GM21737 (cell line): ENCODE results near the gene KCNQ5.

Experiments
- ATAC-seq: cut with Tn5 transposase; IDR thresholded peaks from one replicate; pipeline ENCODE4 v1.9.1; 2021; ENCODE audit warnings: mild to moderate bottlenecking, moderate library complexity; ENCODE audit not compliant: unreplicated experiment

The KCNQ5 gene

GRCh38 chr6:72828904-72829303 is 207.0 kb downstream of the KCNQ5 start:
- ATAC-seq: no peak

GRCh38 chr6:72832271-72832670 is 210.4 kb downstream of the KCNQ5 start:
- ATAC-seq: no peak

GRCh38 chr6:72835749-72836148 is 213.9 kb downstream of the KCNQ5 start:
- no peak for ATAC-seq

GRCh38 chr6:72836971-72837370 is 215.1 kb downstream of the KCNQ5 start:
- ATAC-seq: no peak

GRCh38 chr6:72841195-72841594 is 219.3 kb downstream of the KCNQ5 start:
- ATAC-seq: no peak

- no peak for ATAC-seq
Observed at GRCh38 chr6:72842140-72842539, 220.3 kb downstream of the KCNQ5 start.

- no peak for ATAC-seq
Observed at GRCh38 chr6:72844614-72845013, 222.8 kb downstream of the KCNQ5 start.

- ATAC-seq: no peak
Observed at GRCh38 chr6:72849346-72849745, 227.5 kb downstream of the KCNQ5 start.

GRCh38 chr6:72850040-72850439 is 228.2 kb downstream of the KCNQ5 start:
- ATAC-seq: no peak

GRCh38 chr6:72850469-72850868 is 228.6 kb downstream of the KCNQ5 start:
- no peak for ATAC-seq

GRCh38 chr6:72855471-72855870 is 233.6 kb downstream of the KCNQ5 start:
- ATAC-seq: no peak

GRCh38 chr6:72856801-72857200 is 234.9 kb downstream of the KCNQ5 start:
- ATAC-seq: no peak

- no peak for ATAC-seq
Observed at GRCh38 chr6:72857791-72858585, 236.1 kb downstream of the KCNQ5 start.

- no peak for ATAC-seq
Observed at GRCh38 chr6:72861059-72861458, 239.2 kb downstream of the KCNQ5 start.

- ATAC-seq: no peak
Observed at GRCh38 chr6:72861935-72862432, 240.1 kb downstream of the KCNQ5 start.

GRCh38 chr6:72863131-72863530 is 241.3 kb downstream of the KCNQ5 start:
- ATAC-seq: no peak

- no peak for ATAC-seq
Observed at GRCh38 chr6:72864236-72864635, 242.4 kb downstream of the KCNQ5 start.

- ATAC-seq: no peak
Observed at GRCh38 chr6:72864799-72865198, 242.9 kb downstream of the KCNQ5 start.

GRCh38 chr6:72865467-72865866 is 243.6 kb downstream of the KCNQ5 start:
- ATAC-seq: no peak

GRCh38 chr6:72869621-72870020 is 247.8 kb downstream of the KCNQ5 start:
- ATAC-seq: no peak

GRCh38 chr6:72873433-72873832 is 251.6 kb downstream of the KCNQ5 start:
- ATAC-seq: no peak

GRCh38 chr6:72876256-72876655 is 254.4 kb downstream of the KCNQ5 start:
- ATAC-seq: no peak

GRCh38 chr6:72886170-72886569 is 264.3 kb downstream of the KCNQ5 start:
- no peak for ATAC-seq
